Right lobe of liver (tissue), 6 donors: ENCODE data around the gene R3HDM2. TPM values are rescaled to one million over a fixed set of nuclear protein-coding genes. Genes with fewer than 3 reads are reported as not detected.

Source experiments
- ATAC-seq, 4 donors: fragments of 200-7000 bp; cut with Tn5 transposase; one replicate each; pipeline ENCODE4 v1.9.1; 2020; ENCODE audit warnings: mild to moderate bottlenecking in 4 of 4, moderate library complexity in 4 of 4
- DNase-seq, 3 donors: peaks; one replicate each; pipeline ENCODE4 v3.0.0-alpha.2; 2020
- H3K27ac ChIP-seq, 3 donors: fragments of 200-600 bp; one replicate each; pipeline ENCODE4 v1.8.0; 2022
- H3K27me3 ChIP-seq, 2 donors: fragments of 200-600 bp; one replicate each; pipeline ENCODE4 v1.8.0; 2022
- H3K36me3 ChIP-seq, 4 donors: fragments of 200-600 bp; sonication (generic) in 1 of 4; one replicate each; pipeline versions ENCODE4 v1.5.1 to v1.8.0; 2017 to 2022; ENCODE audit warnings: control low read depth in 1 of 4
- H3K4me1 ChIP-seq, 4 donors: fragments of 200-600 bp; sonication (generic) in 1 of 4; one replicate each; pipeline versions ENCODE4 v1.5.1 to v1.8.0; 2017 to 2022; ENCODE audit warnings: control low read depth in 1 of 4
- H3K4me3 ChIP-seq, 3 donors: fragments of 200-600 bp; one replicate each; pipeline ENCODE4 v1.8.0; 2022
- H3K9me3 ChIP-seq, 4 donors: fragments of 200-600 bp; sonication (generic) in 1 of 4; one replicate each; pipeline versions ENCODE4 v1.5.1 to v1.8.0; 2017 to 2022; ENCODE audit warnings: control low read depth in 1 of 4
- POLR2A ChIP-seq: fragments of 450-650 bp; IDR thresholded peaks from one replicate; pipeline ENCODE4 v1.6.1; 2017; ENCODE audit warnings: antibody characterized with exemption, mild to moderate bottlenecking
- WGBS: methylation state at CpG from one replicate; pipeline ENCODE4 v1.1.6; 2018; ENCODE audit warnings: low coverage, low lambda C conversion rate; ENCODE audit not compliant: insufficient coverage; ENCODE audit errors: missing lambda C conversion rate; 5-methylcytosine and 5-hydroxymethylcytosine counted together
- intact Hi-C, 2 donors: fragments of 100-400 bp; cut with DNase I; formaldehyde crosslinking; loops; one replicate each; pipeline versions ENCODE4 v1.11.2 to v1.14.1; 2022
- total RNA-seq, 6 experiments: library from RNA; depleted of rRNA in 2 of 6; stranded (reverse); fragments of >200 nt in 2 of 6; fragmentation: NEBNext Ultra II Directional in 3 of 6; extraction: Animal tissue kit (Norgen Biotek cat#: 25700) in 3 of 6; gene quantifications; one replicate each; pipeline versions ENCODE4 v1.1.0 to v1.2.4, GENCODE V29; 2016 to 2023
- TF ChIP-seq, protein P1 (sequence below), 4 donors: fragments of 200-600 bp in 3 of 4; fragments of 450-650 bp in 1 of 4; IDR thresholded peaks; one replicate each; pipeline versions ENCODE4 v1.5.1 to v1.8.0; 2016 to 2022; ENCODE audit warnings: antibody characterized with exemption in 4 of 4, mild to moderate bottlenecking in 2 of 4
- donor health status: DM: no; HTN: yes; CAD: no.
- donor health status: DM: no; HTN: no; CAD: no.
- donor health status: DM: no; HTN: no; CAD: no.
- donor health status: DM: no; HTN: yes; CAD: no.
- donor health status: DM: no; HTN: yes; CAD: no.

The R3HDM2 gene
- total RNA-seq, 6 experiments from 2014 or later = 25.3 to 48.0 (median 35.9) TPM

DNA sequence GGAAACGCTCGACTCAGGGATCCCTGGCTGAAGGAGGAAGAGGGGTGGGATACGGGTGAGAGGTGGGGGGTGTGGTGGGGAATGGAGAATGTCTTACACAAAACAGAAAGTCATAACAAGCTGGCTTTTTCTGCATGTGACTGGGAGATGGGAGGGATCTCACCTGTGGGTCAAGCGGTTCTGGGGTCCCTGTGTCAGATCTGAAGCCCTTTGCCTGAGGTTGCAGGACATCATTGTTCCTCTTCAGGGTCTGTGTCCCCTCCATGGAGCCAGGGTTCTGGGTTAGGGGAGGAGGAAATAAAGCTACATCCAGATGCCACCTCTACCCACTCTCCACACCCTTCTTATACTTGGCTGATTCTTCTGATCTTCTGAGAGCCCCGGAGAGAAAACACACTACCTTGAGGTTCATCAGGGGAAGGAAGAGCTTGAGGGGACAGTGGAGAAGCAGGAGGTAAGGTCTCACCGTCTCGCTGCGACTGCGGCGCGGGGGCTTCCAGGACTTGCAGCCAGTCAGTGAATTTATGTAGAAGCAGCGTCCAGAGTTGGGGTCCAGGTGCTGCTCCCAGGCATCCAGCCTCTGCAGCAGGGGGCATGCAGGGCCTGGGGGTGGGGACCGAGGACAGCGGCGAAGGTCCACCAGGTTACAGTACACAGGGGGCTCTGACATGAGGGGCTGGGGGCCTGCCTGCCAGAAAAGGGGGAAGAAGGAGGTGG, 46.3 kb upstream of the R3HDM2 start:
- ATAC-seq (no peak), DNase-seq (no peak)
- intact Hi-C loops = no loop called here
- TF ChIP-seq, protein P1, sequence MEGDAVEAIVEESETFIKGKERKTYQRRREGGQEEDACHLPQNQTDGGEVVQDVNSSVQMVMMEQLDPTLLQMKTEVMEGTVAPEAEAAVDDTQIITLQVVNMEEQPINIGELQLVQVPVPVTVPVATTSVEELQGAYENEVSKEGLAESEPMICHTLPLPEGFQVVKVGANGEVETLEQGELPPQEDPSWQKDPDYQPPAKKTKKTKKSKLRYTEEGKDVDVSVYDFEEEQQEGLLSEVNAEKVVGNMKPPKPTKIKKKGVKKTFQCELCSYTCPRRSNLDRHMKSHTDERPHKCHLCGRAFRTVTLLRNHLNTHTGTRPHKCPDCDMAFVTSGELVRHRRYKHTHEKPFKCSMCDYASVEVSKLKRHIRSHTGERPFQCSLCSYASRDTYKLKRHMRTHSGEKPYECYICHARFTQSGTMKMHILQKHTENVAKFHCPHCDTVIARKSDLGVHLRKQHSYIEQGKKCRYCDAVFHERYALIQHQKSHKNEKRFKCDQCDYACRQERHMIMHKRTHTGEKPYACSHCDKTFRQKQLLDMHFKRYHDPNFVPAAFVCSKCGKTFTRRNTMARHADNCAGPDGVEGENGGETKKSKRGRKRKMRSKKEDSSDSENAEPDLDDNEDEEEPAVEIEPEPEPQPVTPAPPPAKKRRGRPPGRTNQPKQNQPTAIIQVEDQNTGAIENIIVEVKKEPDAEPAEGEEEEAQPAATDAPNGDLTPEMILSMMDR (IDR thresholded peaks at IDR 0.05) = no peak
- no peak for TF ChIP-seq POLR2A
- Histone ChIP-seq H3K27ac (peak overlapping the region; percentile 26 to 73 (median 66)), H3K4me1 (peaks cover 0 to 13% (median 5%) of the 10 kb centered on the region in 4 donors), H3K4me3 (peak overlapping the region; percentile 25 to 42 (median 29)), H3K36me3 (no peaks in the 10 kb centered on the region), H3K9me3 (no peaks in the 10 kb centered on the region), H3K27me3 (peaks cover 0 to 14% of the 10 kb centered on the region in 2 donors)
- WGBS = 53% methylated on average over 4 of the region's 15 CpGs

DNA sequence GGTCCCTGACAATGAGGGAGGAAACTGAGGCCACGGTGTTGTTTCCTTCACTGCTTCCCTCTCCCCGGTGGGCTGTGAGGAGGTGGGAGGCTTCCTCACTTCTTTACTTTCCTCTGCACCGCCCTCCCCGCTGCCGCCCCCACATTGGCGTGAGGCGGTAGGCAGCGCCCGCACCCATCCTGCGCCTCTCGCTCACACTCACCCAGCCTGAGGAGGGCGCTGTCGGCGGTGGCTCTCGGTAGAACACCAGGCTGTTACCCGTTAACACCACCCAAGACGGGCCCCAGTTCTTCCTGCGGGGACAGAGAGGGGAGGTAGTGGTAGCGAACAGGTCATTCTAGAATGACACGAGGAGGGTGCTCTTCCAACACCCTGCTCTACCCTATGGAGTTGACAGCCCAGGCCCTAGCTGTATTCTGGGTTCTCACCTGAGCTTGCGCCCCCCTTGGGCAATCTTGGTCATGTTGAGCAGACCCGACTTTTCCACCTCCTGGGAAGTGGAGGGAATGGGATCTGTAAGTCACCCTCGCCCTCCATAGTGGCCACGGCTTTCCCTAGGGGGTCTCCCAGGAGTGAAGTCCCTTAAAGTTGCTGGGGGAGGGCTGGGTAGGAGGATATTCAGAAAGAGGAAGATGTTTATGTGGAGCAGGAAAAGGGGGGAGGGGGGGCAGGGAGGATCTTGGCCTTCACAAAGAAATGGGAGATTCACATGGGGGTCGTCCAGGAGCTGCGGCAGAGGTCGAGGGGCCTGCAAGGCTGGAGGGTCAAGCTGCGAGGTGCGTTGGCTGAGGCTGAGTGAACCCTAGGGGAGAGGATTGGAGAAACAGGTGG, 45.5 kb upstream of the R3HDM2 start:
- ATAC-seq (peak; percentile 2 to 11 (median 6)), DNase-seq (peak in 1 of 3 donors; percentile 42)
- peak overlapping the region; percentile 26 to 73 (median 66) for H3K27ac ChIP-seq
- no peaks in the 10 kb centered on the region for H3K9me3 ChIP-seq
- WGBS = 23% methylated on average over 25 of the region's 29 CpGs
- no peaks in the 10 kb centered on the region for H3K36me3 ChIP-seq
- intact Hi-C loops = no loop called here
- H3K4me1 ChIP-seq = peaks cover 0 to 13% (median 5%) of the 10 kb centered on the region in 4 donors
- H3K4me3 ChIP-seq = peak overlapping the region; percentile 25 to 42 (median 29)
- H3K27me3 ChIP-seq = peaks cover 0 to 14% of the 10 kb centered on the region in 2 donors
- TF ChIP-seq POLR2A = no peak
- TF ChIP-seq, protein P1 (IDR thresholded peaks at IDR 0.05) = peak in 2 of 4 donors; percentile 12 to 25

DNA sequence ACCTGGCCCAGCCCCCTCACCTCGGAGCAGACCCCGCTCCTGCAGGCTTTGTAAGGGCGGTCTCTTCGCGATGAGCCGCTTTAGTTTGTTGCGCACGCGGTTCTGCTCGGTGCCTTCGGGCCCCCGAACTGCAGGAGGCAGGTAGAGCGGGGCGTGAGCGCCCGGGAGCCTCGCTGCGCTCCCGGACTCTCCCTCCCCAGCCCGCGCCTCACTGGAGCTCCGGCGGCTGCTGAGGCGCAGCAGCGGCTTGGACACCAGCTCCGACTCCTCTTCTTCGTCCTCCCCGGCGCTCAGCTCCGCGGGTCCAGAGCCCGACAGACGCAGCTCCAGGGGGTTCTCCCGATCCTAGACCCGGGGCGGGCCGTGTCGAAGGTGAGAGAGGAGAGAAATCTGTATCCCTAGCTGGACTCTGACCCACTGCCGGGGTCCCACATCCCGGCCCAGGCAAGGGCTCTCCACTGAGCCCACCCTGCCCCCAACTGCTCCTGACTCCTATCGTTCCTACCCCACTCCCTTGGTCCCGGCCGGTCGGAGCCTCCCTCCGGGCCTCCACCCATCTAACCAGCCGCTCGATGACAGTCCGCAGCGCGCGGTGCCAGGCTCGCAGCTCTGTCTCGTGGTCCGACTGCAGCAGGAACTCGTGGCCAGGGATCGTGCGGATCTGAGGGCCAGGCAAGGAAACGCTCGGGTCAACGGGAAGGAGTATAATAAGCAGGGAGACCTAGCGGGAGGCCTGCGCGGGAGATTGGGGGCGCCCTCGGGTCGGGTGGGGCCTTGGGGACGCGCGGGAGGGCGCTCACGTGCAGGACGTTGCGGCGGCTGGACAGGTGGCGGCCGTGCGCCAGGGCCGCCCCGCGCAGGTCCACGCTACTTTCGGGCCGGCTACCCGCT, 44.7 kb upstream of the R3HDM2 start:
- intact Hi-C loops = no loop called here
- H3K27me3 ChIP-seq = peaks cover 0 to 14% of the 10 kb centered on the region in 2 donors
- H3K4me3 ChIP-seq = peak overlapping the region; percentile 25 to 42 (median 29)
- DNase-seq (peak in 1 of 3 donors; percentile 54), ATAC-seq (peak; percentile 44 to 65 (median 54))
- peaks cover 0 to 13% (median 5%) of the 10 kb centered on the region in 4 donors for H3K4me1 ChIP-seq
- no peaks in the 10 kb centered on the region for H3K36me3 ChIP-seq
- TF ChIP-seq, protein P1 (IDR thresholded peaks at IDR 0.05) = no peak
- TF ChIP-seq POLR2A = no peak
- no peak overlapping the region for H3K27ac ChIP-seq
- 10% methylated on average over 40 of the region's 84 CpGs for WGBS
- H3K9me3 ChIP-seq = no peaks in the 10 kb centered on the region

DNA sequence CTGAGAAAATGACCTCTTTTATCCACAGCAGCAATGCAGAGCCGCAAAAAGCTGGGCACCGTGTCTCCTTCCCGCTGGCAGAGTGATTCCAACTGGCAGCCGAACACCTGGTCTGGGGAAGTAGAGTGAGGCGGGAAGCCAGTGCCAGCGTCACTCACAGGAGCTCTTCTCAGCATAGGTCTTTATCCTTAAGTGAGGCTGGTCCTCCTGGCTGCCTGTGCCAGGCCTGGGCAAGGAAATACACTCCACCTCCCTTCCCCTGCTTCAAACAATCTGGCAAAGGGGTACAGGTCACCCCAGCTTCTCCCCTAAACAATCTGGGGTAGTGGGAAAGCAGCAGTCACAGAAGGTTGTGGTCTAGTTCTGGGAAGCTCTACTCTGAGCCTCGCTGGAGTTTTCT, 44.0 kb upstream of the R3HDM2 start:
- intact Hi-C loops = no loop called here
- TF ChIP-seq, protein P1 (IDR thresholded peaks at IDR 0.05) = no peak
- no peak for TF ChIP-seq POLR2A
- Histone ChIP-seq H3K27ac (no peak overlapping the region), H3K4me1 (peaks cover 0 to 13% (median 5%) of the 10 kb centered on the region in 4 donors), H3K4me3 (no peak overlapping the region), H3K9me3 (no peaks in the 10 kb centered on the region), H3K27me3 (peaks cover 0 to 14% of the 10 kb centered on the region in 2 donors), H3K36me3 (no peaks in the 10 kb centered on the region)
- WGBS = 100% methylated on average over 1 of the region's 7 CpGs
- no peak for ATAC-seq
- DNase-seq = no peak
